Bronchial epithelial cell (primary cell): ENCODE results near the gene CHCHD6. TPM values are rescaled to one million over a fixed set of nuclear protein-coding genes. Genes with fewer than 3 reads are reported as not detected.

Experiments used
- DNase-seq: peaks from one replicate; pipeline ENCODE4 v3.0.0-alpha.2; 2010; ENCODE audit warnings: low read depth
- FAIRE-seq: peaks from 2 replicates; lab custom pipeline; 2011; peaks lifted over from hg19 to GRCh38; lab: Jason Lieb, UNC
- H3K27me3 ChIP-seq: 2 replicates; pipeline ENCODE4 v1.5.1; 2011; ENCODE audit warnings: low read length; ENCODE audit not compliant: control insufficient read depth, insufficient read depth
- H3K36me3 ChIP-seq: 2 replicates; pipeline ENCODE4 v1.5.1; 2011; ENCODE audit warnings: low read length; ENCODE audit not compliant: control insufficient read depth, insufficient read depth
- H3K4me3 ChIP-seq: 2 replicates; pipeline ENCODE4 v1.5.1; 2011; ENCODE audit warnings: mild to moderate bottlenecking, low read depth, low read length, control low read depth
- total RNA-seq: library from RNA; depleted of rRNA; stranded (reverse); fragments of >200 nt; gene quantifications from 2 replicates; pipeline ENCODE4 v1.2.1, GENCODE V29; 2014
- TF ChIP-seq, protein P1 (sequence below): IDR thresholded peaks from 2 replicates; pipeline ENCODE4 v1.5.1; 2011; ENCODE audit warnings: mild to moderate bottlenecking, moderate library complexity, low read length, control low read depth, inconsistent platforms; ENCODE audit not compliant: insufficient read depth, severe bottlenecking

Gene CHCHD6
- total RNA-seq, 1 donor from 2014 or later, result 25.5 TPM

DNA sequence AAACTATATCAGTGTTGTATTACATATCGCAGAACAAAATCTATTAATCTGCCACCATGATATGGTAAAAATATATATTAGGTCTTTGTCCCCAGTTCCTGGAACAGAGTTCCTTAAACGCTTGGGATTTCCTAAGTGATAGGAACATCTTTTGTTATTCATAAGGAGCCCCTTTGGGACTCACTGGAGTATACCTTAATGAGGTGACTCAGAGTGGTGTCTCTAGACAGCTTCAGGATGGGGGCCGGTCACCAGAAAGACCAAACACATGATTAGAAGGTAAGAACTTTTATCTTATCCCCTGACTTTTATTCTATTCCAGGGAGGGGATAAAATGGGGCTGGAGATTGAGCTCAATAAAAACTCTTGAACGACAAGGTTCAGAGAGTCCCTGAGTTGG is 12.3 kb upstream of the CHCHD6 start:
- FAIRE-seq, result no peak
- peaks cover 4% of the 10 kb centered on the region for H3K27me3 ChIP-seq
- H3K4me3 ChIP-seq, result no peak overlapping the region
- DNase-seq, result no peak
- no peaks in the 10 kb centered on the region for H3K36me3 ChIP-seq
- TF ChIP-seq, protein P1, sequence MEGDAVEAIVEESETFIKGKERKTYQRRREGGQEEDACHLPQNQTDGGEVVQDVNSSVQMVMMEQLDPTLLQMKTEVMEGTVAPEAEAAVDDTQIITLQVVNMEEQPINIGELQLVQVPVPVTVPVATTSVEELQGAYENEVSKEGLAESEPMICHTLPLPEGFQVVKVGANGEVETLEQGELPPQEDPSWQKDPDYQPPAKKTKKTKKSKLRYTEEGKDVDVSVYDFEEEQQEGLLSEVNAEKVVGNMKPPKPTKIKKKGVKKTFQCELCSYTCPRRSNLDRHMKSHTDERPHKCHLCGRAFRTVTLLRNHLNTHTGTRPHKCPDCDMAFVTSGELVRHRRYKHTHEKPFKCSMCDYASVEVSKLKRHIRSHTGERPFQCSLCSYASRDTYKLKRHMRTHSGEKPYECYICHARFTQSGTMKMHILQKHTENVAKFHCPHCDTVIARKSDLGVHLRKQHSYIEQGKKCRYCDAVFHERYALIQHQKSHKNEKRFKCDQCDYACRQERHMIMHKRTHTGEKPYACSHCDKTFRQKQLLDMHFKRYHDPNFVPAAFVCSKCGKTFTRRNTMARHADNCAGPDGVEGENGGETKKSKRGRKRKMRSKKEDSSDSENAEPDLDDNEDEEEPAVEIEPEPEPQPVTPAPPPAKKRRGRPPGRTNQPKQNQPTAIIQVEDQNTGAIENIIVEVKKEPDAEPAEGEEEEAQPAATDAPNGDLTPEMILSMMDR, result no peak

DNA sequence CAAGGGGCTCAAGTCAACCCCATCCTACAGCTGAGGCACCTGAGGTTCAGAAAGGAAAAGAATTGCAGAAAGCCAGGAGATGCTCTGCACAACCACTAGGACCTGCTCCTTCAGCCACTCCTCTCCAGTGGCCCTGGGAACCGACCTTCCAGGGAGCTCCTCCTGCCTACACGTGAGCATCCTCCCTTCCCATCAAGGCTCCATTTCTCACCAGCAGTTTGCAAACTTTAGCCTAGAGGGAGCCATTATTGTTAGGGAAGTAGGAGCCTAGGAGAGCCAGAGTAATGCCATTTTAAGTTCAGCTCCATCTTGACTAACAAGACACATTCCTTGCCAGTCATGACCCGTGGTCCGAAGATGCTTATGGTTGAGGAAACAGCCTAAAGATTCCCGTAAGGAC is 11.2 kb upstream of the CHCHD6 start:
- FAIRE-seq, result no peak
- TF ChIP-seq, protein P1, result no peak
- Histone ChIP-seq H3K36me3 (no peaks in the 10 kb centered on the region), H3K4me3 (no peak overlapping the region), H3K27me3 (peaks cover 4% of the 10 kb centered on the region)
- no peak for DNase-seq

DNA sequence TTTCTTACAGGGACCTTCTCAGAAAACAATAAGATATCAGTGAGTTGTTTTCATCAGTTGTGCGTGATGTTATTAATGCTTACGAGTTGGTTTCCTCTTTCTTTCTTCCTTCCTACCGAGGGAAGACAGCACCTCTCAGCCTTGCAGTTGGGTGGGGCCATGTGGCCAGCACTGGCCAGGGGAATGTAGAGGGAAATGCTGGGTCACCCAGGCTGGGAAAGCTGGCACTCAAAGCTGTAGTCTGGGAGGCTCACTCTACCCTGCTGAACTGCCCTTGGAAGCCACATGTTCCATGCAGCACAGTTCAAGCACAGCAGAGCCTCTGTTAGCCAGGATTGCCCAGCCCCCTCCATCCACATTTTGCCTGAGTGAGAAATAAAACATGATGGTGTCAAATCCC is 10.1 kb upstream of the CHCHD6 start:
- H3K36me3 ChIP-seq, result no peaks in the 10 kb centered on the region
- TF ChIP-seq, protein P1, result no peak
- peaks cover 4% of the 10 kb centered on the region for H3K27me3 ChIP-seq
- FAIRE-seq (no peak), DNase-seq (no peak)
- H3K4me3 ChIP-seq, result no peak overlapping the region

DNA sequence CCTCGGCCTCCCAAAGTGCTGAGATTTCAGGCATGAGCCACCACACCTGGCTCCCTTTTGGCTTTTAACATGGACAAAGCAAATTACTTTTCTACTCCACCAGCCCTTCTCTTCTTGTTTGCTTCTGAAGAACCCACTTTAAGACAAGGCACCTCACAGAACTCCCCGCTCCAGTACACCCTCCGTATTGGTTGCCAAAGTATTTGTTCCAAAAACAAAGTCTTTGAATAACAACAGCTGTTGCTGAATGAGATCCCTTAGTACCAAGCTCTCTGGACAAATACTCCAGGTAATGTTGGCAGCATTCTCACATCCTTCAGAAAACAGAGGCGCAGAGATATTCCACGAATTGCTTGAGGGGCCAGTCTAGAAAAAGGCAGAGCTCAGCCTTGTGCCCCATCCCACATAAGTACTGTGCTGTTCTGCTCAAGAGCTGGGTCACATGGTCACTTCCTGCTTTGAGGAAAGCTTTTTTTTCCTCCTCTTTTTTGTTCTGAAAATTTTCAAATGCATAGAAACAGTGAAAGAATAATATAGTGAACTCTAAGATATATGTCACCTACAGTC is 7.3 kb upstream of the CHCHD6 start:
- DNase-seq (no peak), FAIRE-seq (peak; percentile 18)
- H3K4me3 ChIP-seq, result no peak overlapping the region
- no peaks in the 10 kb centered on the region for H3K36me3 ChIP-seq
- H3K27me3 ChIP-seq, result peaks cover 4% of the 10 kb centered on the region
- TF ChIP-seq, protein P1, result no peak

DNA sequence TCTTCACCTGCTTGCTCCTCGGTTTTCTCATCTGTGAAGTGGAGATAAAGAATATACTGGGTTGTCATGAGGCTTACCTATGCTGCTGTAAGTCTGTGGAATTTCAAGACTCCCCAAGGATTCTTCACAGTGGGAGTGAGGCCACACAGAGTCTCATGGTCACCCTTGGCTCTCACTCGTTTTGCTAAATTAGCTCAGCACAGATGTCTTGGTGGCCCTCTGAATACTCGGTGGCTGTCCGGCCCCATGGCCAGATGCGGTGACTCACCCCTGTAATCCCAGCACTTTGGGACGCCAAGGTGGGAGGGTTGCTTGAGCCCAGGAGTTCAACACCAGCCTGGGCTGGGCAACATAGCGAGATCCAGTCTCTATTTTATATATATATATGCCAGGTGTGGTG is 5.0 kb upstream of the CHCHD6 start:
- no peak overlapping the region for H3K4me3 ChIP-seq
- DNase-seq (no peak), FAIRE-seq (no peak)
- TF ChIP-seq, protein P1, result no peak
- no peaks in the 10 kb centered on the region for H3K36me3 ChIP-seq
- peaks cover 4% of the 10 kb centered on the region for H3K27me3 ChIP-seq
